ENCODE measurements around the gene ATP1A2.

The ATP1A2 gene
- 0 reads per million in 3 experiments for total RNA-seq

GRCh38 chr1:160115545-160116282 is at the start of gene ATP1A2:
Gene ATP1A2, plus strand, starts transcription at chr1:160115759. Its CDS starts 103 bp downstream, at chr1:160115862.
- DNase-seq, result no peak

- no peak for DNase-seq
These were observed 48.5 kb upstream of the ATP1A2 start for GRCh38 chr1:160066829-160067745.

GRCh38 chr1:160068225-160068624 is 47.3 kb upstream of the ATP1A2 start:
- no peak for DNase-seq

GRCh38 chr1:160069460-160070231 is 45.9 kb upstream of the ATP1A2 start, which contains the start of gene KCNJ10:
Gene KCNJ10, minus strand, starts transcription at chr1:160070160. Its CDS starts 27,628 bp downstream, at chr1:160042532.
- no peak for DNase-seq

GRCh38 chr1:160070243-160071163 is 45.1 kb upstream of the ATP1A2 start:
- peak; percentile 40 for DNase-seq

GRCh38 chr1:160071289-160071688 is 44.3 kb upstream of the ATP1A2 start:
- no peak for DNase-seq

GRCh38 chr1:160074865-160075264 is 40.7 kb upstream of the ATP1A2 start:
- DNase-seq, result no peak

- no peak for DNase-seq
These were observed 39.7 kb upstream of the ATP1A2 start for GRCh38 chr1:160075836-160076235.

- DNase-seq, result no peak
These were observed 39.3 kb upstream of the ATP1A2 start for GRCh38 chr1:160076295-160076694.

GRCh38 chr1:160077486-160077885 is 38.1 kb upstream of the ATP1A2 start:
- no peak for DNase-seq

GRCh38 chr1:160078512-160079195 is 36.9 kb upstream of the ATP1A2 start:
- DNase-seq, result peak; percentile 46

GRCh38 chr1:160079448-160079847 is 36.1 kb upstream of the ATP1A2 start:
- no peak for DNase-seq

- no peak for DNase-seq
These were observed 35.0 kb upstream of the ATP1A2 start for GRCh38 chr1:160080381-160081100.

GRCh38 chr1:160081261-160081936 is 34.2 kb upstream of the ATP1A2 start, which contains the start of gene KCNJ9:
Gene KCNJ9, plus strand, starts transcription at chr1:160081538. Its CDS starts 2,493 bp downstream, at chr1:160084031.
- DNase-seq, result no peak

GRCh38 chr1:160082487-160082886 is 33.1 kb upstream of the ATP1A2 start:
- DNase-seq, result no peak

GRCh38 chr1:160082926-160083325 is 32.6 kb upstream of the ATP1A2 start:
- DNase-seq, result no peak

GRCh38 chr1:160083968-160084770 is 31.4 kb upstream of the ATP1A2 start:
- peak; percentile 61 for DNase-seq

- DNase-seq, result no peak
These were observed 30.7 kb upstream of the ATP1A2 start for GRCh38 chr1:160084771-160085321.

All from central memory CD4-positive, alpha-beta T cell (primary cell).